ENCODE data around the gene GPR45. TPM values are rescaled to one million over a fixed set of nuclear protein-coding genes. Genes with fewer than 3 reads are reported as not detected.

The GPR45 gene
- total RNA-seq, 1 experiment from 2014 or later, result not detected

- Mint-ChIP-seq H3K9me3 (no peaks in the 10 kb centered on the region), H3K27me3 (ENCODE audit: low read depth) (no peaks in the 10 kb centered on the region), H3K27ac (no peak overlapping the region), H3K4me1 (peaks cover 5% of the 10 kb centered on the region; the same call in 1 of the 2 replicates), H3K4me3 (no peak overlapping the region), H3K36me3 (peaks cover 3% of the 10 kb centered on the region)
- CTCF ChIA-PET, result interaction anchor here (1.0 to 1.4 kb wide), 2 partner anchors 25 to 34 kb away, joined by 3 read pairs; no protein-coding TSS in a partner anchor
- TF ChIP-seq HMGA2 (CRISPR knock-in tag; IDR thresholded peaks at IDR 0.05), result no peak
- TF ChIP-seq PRRX2 (CRISPR knock-in tag; IDR thresholded peaks at IDR 0.05), result no peak
- TF ChIP-seq AR (CRISPR knock-in tag; IDR thresholded peaks at IDR 0.05), result no peak
- no peak for TF ChIP-seq NFYB (CRISPR knock-in tag; conservative IDR thresholded peaks at IDR 0.05; ENCODE audit: low read depth)
- no peak for TF ChIP-seq NR1H2 (CRISPR knock-in tag; IDR thresholded peaks at IDR 0.05)
- no peak for TF ChIP-seq ZNF532 (CRISPR knock-in tag; IDR thresholded peaks at IDR 0.05; ENCODE audit: borderline replicate concordance)
- TF ChIP-seq PRDM15 (CRISPR knock-in tag; IDR thresholded peaks at IDR 0.05), result no peak
- no peak for TF ChIP-seq FOXJ3 (CRISPR knock-in tag; IDR thresholded peaks at IDR 0.05; ENCODE audit: borderline replicate concordance)
- no peak for TF ChIP-seq MLX (CRISPR knock-in tag; IDR thresholded peaks at IDR 0.05)
- no peak for TF ChIP-seq NFE2L1 (CRISPR knock-in tag; IDR thresholded peaks at IDR 0.05)
- no peak for TF ChIP-seq ZSCAN18 (CRISPR knock-in tag; IDR thresholded peaks at IDR 0.05)
- no peak for TF ChIP-seq CTCF (IDR thresholded peaks at IDR 0.05)
- TF ChIP-seq ZBTB43 (CRISPR knock-in tag; IDR thresholded peaks at IDR 0.05), result no peak
- TF ChIP-seq EMX1 (CRISPR knock-in tag; IDR thresholded peaks at IDR 0.05), result no peak
- TF ChIP-seq MAX (CRISPR knock-in tag; IDR thresholded peaks at IDR 0.05), result no peak
- no peak for TF ChIP-seq ZNF263 (CRISPR knock-in tag; IDR thresholded peaks at IDR 0.05; ENCODE audit: low read depth)
- DNase-seq (ENCODE audit: low spot score), result no peak
- POLR2A ChIA-PET, result no interaction called here
- ATAC-seq, result no peak
Measured at GRCh38 chr2:105261061-105261460, 19.5 kb downstream of the GPR45 start.
